Measurements from ENCODE around the gene DENND1C.

DENND1C gene

DNA sequence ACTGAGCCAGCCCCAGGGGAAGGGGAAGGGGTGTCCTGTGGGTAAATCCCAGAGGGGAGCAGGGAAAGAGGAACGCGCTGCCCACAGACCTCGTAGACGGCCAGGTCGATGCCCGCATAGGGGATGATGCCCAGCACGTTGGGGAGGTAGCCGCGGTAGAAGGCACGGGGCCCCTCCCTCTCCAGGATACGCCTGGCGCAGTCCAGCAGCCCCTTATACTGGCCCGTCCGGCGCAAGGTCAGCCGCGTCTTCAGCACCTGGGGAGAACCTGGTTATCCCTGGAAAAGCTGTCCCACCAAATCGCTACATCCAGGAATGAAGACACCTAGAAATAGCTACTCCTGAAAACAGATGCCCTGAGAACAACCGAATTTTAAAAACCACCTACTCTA lies 29.4 kb downstream of the DENND1C start:
- Histone ChIP-seq H3K4me3 (ENCODE audit: extremely low read depth, insufficient read depth, low read length, poor library complexity, severe bottlenecking) (no peak overlapping the region), H3K4me1 (ENCODE audit: control insufficient read depth, insufficient read depth, low read length, poor library complexity, severe bottlenecking) (no peaks in the 10 kb centered on the region), H3K36me3 (ENCODE audit: control insufficient read depth, insufficient read depth, low read length) (peaks cover 48% of the 10 kb centered on the region), H3K9me3 (ENCODE audit: control insufficient read depth, low read length) (peaks cover 20% of the 10 kb centered on the region), H3K27ac (ENCODE audit: low read depth, low read length, severe bottlenecking) (no peak overlapping the region)
- 96 to 98% methylated on average over 17 to 18 of the region's 19 CpGs for whole genome bisulfite sequencing, 2 experiments (ENCODE audit: insufficient coverage in 2 of 2)

DNA sequence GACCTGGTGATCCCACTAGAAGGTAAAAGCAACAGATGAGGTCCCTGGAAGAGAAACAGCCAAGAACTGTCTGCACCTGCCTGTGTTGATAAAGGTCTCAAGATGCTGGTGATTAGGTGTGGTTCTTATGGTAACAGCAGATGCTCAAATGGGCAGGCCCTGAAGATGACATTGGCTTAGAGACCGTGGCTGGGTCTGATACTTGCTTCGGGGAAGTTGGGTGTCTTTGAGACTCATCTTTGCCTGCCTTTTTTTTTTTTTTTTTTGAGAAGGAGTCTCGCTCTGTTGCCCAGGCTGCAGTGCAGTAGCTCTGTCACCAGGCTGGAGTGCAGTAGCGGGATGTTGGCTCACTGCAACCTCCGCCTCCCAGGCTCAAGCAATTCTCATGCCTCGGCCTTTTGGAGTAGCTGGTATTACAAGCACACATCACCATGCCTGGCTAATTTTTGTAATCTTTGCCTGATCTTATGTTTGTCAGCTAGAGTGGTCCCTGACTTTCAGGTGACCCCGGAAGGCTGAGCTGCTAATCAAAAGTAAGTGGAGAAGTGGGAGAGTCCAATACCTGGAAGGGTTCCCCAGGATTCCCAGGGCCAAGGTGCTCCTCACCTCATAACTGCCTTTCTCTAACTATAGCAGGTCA lies 29.9 kb downstream of the DENND1C start:
- Histone ChIP-seq H3K4me3 (ENCODE audit: extremely low read depth, insufficient read depth, low read length, poor library complexity, severe bottlenecking) (no peak overlapping the region), H3K4me1 (ENCODE audit: control insufficient read depth, insufficient read depth, low read length, poor library complexity, severe bottlenecking) (no peaks in the 10 kb centered on the region), H3K9me3 (ENCODE audit: control insufficient read depth, low read length) (peaks cover 20% of the 10 kb centered on the region), H3K27ac (ENCODE audit: low read depth, low read length, severe bottlenecking) (no peak overlapping the region), H3K36me3 (ENCODE audit: control insufficient read depth, insufficient read depth, low read length) (peaks cover 50% of the 10 kb centered on the region)
- WGBS, 2 experiments (ENCODE audit: insufficient coverage in 2 of 2), result 93 to 96% methylated on average over 3 to 4 of the region's 7 CpGs

DNA sequence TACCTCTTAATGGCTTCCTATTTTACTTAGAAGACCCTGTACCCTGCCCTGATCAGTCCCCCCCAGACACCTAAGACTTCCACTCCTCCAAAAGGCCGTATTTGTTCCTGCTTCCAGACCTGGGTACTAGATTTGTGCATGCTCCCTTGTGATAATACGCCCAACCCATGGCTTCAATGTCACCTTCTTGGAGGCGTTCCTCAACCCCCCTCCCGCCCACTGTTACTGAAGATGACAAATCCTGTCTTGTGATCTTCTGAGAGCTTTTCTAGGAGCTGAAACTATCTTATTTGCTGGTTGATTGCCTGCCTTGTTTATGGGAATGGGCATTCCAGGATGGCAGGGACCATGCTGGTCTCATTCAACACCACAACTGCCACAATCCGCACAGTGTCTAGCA lies 31.4 kb downstream of the DENND1C start:
- H3K27ac ChIP-seq (ENCODE audit: low read depth, low read length, severe bottlenecking), result no peak overlapping the region
- peaks cover 41% of the 10 kb centered on the region for H3K36me3 ChIP-seq (ENCODE audit: control insufficient read depth, insufficient read depth, low read length)
- H3K9me3 ChIP-seq (ENCODE audit: control insufficient read depth, low read length), result peaks cover 17% of the 10 kb centered on the region
- WGBS, 2 experiments (ENCODE audit: insufficient coverage in 2 of 2), result 91 to 100% methylated on average over 3 of the region's 5 CpGs
- H3K4me3 ChIP-seq (ENCODE audit: extremely low read depth, insufficient read depth, low read length, poor library complexity, severe bottlenecking), result no peak overlapping the region
- no peaks in the 10 kb centered on the region for H3K4me1 ChIP-seq (ENCODE audit: control insufficient read depth, insufficient read depth, low read length, poor library complexity, severe bottlenecking)

DNA sequence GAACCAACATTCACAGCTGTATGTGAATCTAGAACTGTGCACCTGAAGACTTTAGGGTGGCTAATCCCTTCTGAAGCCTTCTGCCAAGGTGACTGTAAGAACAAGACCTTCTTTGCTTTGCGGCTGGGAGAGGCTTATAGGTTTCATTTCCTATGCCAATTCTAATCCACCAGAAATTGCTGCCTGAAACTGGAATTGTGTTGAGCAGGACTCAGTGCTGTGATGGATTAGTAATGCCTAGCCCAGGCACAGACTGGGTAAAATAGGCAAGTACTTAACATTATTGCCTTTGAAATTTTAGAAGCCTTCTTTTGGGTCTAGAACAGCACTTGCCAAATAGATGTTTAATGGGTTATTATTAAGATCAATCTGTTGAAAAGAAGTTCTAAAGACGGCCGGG lies 33.5 kb downstream of the DENND1C start:
- Histone ChIP-seq H3K4me1 (ENCODE audit: control insufficient read depth, insufficient read depth, low read length, poor library complexity, severe bottlenecking) (no peaks in the 10 kb centered on the region), H3K9me3 (ENCODE audit: control insufficient read depth, low read length) (no peaks in the 10 kb centered on the region), H3K4me3 (ENCODE audit: extremely low read depth, insufficient read depth, low read length, poor library complexity, severe bottlenecking) (no peak overlapping the region), H3K27ac (ENCODE audit: low read depth, low read length, severe bottlenecking) (no peak overlapping the region), H3K36me3 (ENCODE audit: control insufficient read depth, insufficient read depth, low read length) (peaks cover 20% of the 10 kb centered on the region)
- 100% methylated on average over 1 to 2 of the region's 3 CpGs for WGBS, 2 experiments (ENCODE audit: insufficient coverage in 2 of 2)

DNA sequence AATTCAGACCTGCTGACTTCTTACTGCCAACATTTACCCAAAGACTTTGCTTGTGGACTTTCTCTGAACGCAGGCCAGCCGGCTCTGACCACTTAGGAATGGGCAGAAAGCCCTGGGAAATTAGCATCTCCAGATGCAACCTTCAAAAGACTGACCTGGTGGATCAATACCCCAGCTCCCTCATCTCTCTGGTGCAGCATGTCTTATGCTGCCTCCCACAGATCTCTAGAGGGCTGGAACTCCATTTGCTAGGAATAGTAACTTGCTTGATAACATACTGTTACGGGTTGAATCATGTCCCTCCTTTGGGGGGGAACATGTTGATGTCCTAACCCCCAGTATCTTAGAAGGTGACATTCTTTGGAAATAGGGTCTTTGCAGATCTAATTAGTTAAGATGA lies 35.1 kb downstream of the DENND1C start:
- Histone ChIP-seq H3K4me1 (ENCODE audit: control insufficient read depth, insufficient read depth, low read length, poor library complexity, severe bottlenecking) (no peaks in the 10 kb centered on the region), H3K36me3 (ENCODE audit: control insufficient read depth, insufficient read depth, low read length) (peaks cover 9% of the 10 kb centered on the region), H3K4me3 (ENCODE audit: extremely low read depth, insufficient read depth, low read length, poor library complexity, severe bottlenecking) (no peak overlapping the region), H3K9me3 (ENCODE audit: control insufficient read depth, low read length) (no peaks in the 10 kb centered on the region), H3K27ac (ENCODE audit: low read depth, low read length, severe bottlenecking) (no peak overlapping the region)
- WGBS, 2 experiments (ENCODE audit: insufficient coverage in 2 of 2), result 89 to 100% methylated on average over 2 to 3 of the region's 3 CpGs

DNA sequence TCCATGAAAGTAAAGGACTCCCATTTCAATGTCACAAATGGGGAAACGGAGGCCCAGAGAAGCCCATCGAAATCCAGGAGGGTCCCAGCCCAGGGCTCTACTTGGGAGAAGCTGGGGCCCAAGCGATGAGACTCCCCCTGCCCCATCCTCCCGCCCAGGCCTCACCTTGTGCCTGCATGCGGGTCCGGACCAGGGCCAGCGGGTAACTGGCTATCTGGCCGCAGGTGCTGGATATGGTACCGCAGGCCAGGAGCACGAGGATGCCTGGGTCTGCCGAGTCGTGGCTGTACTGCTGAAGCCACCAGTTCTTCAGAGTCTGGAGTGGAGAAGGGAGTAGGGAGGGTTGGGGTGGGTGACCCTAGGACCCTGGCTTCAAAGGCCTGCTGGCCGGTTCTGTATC lies 37.6 kb downstream of the DENND1C start:
- H3K4me1 ChIP-seq (ENCODE audit: control insufficient read depth, insufficient read depth, low read length, poor library complexity, severe bottlenecking), result no peaks in the 10 kb centered on the region
- no peak overlapping the region for H3K27ac ChIP-seq (ENCODE audit: low read depth, low read length, severe bottlenecking)
- no peaks in the 10 kb centered on the region for H3K9me3 ChIP-seq (ENCODE audit: control insufficient read depth, low read length)
- peaks cover 8% of the 10 kb centered on the region for H3K36me3 ChIP-seq (ENCODE audit: control insufficient read depth, insufficient read depth, low read length)
- WGBS, 2 experiments (ENCODE audit: insufficient coverage in 2 of 2), result 85 to 93% methylated on average over 4 to 12 of the region's 13 CpGs
- H3K4me3 ChIP-seq (ENCODE audit: extremely low read depth, insufficient read depth, low read length, poor library complexity, severe bottlenecking), result no peak overlapping the region

DNA sequence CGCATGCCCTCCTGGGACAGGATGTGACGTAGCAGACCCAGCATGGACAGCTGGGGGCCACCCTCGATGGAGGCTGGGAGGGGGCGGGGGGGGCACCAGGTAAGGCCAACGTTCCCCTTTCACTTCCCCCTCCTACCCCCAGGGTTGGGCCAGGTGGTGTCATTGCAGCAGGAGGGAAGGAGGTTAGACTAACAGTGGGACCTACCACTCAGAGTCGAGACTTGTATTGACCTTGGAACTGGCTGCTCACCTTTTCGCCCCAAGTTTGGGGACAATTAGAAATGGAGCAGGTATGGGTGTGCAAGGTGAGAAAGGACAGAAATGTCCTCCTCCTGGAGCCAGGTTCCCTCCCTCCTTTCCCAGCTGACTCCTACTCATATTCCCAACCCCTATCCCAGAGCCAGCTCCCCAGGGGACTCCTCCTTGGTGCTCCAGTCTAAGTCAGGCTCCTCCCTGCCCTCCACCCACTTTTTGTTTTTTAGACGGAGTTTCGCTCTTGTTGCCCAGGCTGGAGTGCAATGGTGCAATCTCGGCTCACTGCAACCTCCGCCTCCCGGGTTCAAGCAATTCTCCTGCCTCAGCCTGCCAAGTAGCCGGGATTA lies 39.4 kb downstream of the DENND1C start:
- 89 to 91% methylated on average over 7 to 9 of the region's 13 CpGs for WGBS, 2 experiments (ENCODE audit: insufficient coverage in 2 of 2)

DNA sequence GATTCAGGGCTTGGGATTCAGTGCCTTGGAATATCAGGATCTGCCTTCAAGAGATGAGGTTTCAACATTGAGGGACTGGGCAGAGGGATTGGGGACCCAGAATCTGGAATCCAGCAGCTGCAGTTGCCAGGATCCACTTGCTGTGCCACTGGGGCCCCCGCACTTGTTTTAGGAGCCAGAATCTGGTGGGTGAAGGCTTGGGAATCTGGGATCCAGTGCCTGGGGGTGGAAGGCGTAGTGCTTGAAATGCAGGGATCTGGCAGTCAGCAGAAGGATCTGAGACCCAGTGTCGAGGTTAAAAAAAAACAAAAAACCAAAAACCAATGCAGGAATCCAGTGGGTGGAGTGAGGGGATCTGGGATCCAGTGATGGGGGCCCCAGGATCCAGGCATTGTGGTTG lies 40.7 kb downstream of the DENND1C start:
- Histone ChIP-seq H3K36me3 (ENCODE audit: control insufficient read depth, insufficient read depth, low read length) (peaks cover 4% of the 10 kb centered on the region), H3K9me3 (ENCODE audit: control insufficient read depth, low read length) (no peaks in the 10 kb centered on the region), H3K27ac (ENCODE audit: low read depth, low read length, severe bottlenecking) (no peak overlapping the region), H3K4me1 (ENCODE audit: control insufficient read depth, insufficient read depth, low read length, poor library complexity, severe bottlenecking) (no peaks in the 10 kb centered on the region), H3K4me3 (ENCODE audit: extremely low read depth, insufficient read depth, low read length, poor library complexity, severe bottlenecking) (no peak overlapping the region)
- WGBS, 2 experiments (ENCODE audit: insufficient coverage in 2 of 2), result 75 to 94% methylated on average over 2 of the region's 3 CpGs

More for the DNA sequence above, 39.4 kb downstream of the DENND1C start:
- H3K27ac ChIP-seq (ENCODE audit: low read depth, low read length, severe bottlenecking), result no peak overlapping the region
- no peak overlapping the region for H3K4me3 ChIP-seq (ENCODE audit: extremely low read depth, insufficient read depth, low read length, poor library complexity, severe bottlenecking)
- H3K4me1 ChIP-seq (ENCODE audit: control insufficient read depth, insufficient read depth, low read length, poor library complexity, severe bottlenecking), result no peaks in the 10 kb centered on the region
- H3K36me3 ChIP-seq (ENCODE audit: control insufficient read depth, insufficient read depth, low read length), result peaks cover 8% of the 10 kb centered on the region
- no peaks in the 10 kb centered on the region for H3K9me3 ChIP-seq (ENCODE audit: control insufficient read depth, low read length)

DNA sequence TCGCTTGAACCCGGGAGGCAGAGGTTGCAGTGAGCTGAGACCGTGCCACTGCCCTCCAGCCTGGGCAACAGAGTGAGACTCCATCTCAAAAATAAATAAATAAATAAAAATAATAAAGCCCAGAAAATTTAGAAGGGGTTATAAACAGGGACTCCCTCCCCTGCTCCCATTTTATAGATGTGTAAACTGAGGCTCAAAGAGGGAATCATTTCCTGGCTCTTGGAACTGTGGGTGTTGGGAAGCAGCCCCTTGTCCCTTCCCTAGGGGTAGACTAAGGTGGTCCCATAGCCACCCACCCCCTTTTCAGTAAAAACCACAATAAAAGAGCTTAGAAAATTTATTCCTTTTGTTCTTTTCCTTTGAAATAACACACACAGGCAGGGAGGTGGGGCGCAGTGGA lies 41.8 kb downstream of the DENND1C start:
- Histone ChIP-seq H3K36me3 (ENCODE audit: control insufficient read depth, insufficient read depth, low read length) (no peaks in the 10 kb centered on the region), H3K4me3 (ENCODE audit: extremely low read depth, insufficient read depth, low read length, poor library complexity, severe bottlenecking) (no peak overlapping the region), H3K27ac (ENCODE audit: low read depth, low read length, severe bottlenecking) (no peak overlapping the region), H3K4me1 (ENCODE audit: control insufficient read depth, insufficient read depth, low read length, poor library complexity, severe bottlenecking) (no peaks in the 10 kb centered on the region), H3K9me3 (ENCODE audit: control insufficient read depth, low read length) (no peaks in the 10 kb centered on the region)
- no CpG with 5 or more reads among the region's 4 CpGs for WGBS, 2 experiments (ENCODE audit: insufficient coverage in 2 of 2)

DNA sequence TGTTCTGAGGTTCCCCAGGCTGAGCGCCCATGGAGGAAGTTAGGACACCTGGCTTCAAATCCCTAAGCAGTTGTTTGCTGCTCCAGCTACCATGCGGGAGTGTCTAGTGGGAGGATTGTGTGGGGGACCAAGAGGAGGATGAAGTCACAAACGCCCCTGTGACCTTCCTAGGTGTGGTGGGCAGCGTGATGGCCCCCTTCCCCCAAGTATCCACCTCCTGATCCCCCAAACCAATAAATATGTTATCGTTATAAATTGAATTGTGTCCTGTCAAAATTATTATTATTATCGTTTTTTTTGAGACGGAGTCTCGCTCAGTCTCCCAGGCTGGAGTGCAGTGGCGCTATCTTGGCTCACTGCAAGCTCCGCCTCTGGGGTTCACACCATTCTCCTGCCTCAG lies 47.9 kb downstream of the DENND1C start, which contains the start of gene SLC25A41:
Gene SLC25A41, minus strand, starts transcription at position 101 of the 400 bp plus-strand sequence. Its CDS starts 70 bp downstream, at position 31.
- Histone ChIP-seq H3K9me3 (ENCODE audit: control insufficient read depth, low read length) (no peaks in the 10 kb centered on the region), H3K4me3 (ENCODE audit: extremely low read depth, insufficient read depth, low read length, poor library complexity, severe bottlenecking) (no peak within 1 kb of the TSS), H3K27ac (ENCODE audit: low read depth, low read length, severe bottlenecking) (no peak within 1 kb of the TSS), H3K36me3 (ENCODE audit: control insufficient read depth, insufficient read depth, low read length) (no peaks in the 10 kb centered on the region), H3K4me1 (ENCODE audit: control insufficient read depth, insufficient read depth, low read length, poor library complexity, severe bottlenecking) (no peaks in the 10 kb centered on the region)
- 90 to 97% methylated on average over 4 to 6 of the region's 10 CpGs for WGBS, 2 experiments (ENCODE audit: insufficient coverage in 2 of 2)

DNA sequence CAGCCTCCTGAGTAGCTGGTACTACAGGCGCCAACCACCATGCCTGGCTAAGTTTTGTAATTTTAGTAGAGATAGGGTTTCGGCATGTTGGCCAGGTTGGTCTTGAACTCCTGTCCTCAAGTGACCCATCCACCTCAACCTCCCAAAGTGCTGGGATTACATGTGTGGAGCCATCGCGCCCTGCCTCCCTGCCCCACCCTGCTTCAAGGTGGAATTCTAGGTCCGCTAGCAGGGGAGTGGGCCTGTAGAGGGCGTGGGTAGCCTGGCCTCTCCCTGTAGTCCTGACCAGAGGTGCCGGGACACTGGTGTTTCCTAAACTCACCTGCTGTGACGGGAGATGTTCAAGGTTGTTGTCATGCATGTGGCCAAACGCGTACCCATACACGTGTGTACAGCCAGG lies 48.4 kb downstream of the DENND1C start:
- Histone ChIP-seq H3K36me3 (ENCODE audit: control insufficient read depth, insufficient read depth, low read length) (no peaks in the 10 kb centered on the region), H3K4me3 (ENCODE audit: extremely low read depth, insufficient read depth, low read length, poor library complexity, severe bottlenecking) (no peak overlapping the region), H3K4me1 (ENCODE audit: control insufficient read depth, insufficient read depth, low read length, poor library complexity, severe bottlenecking) (no peaks in the 10 kb centered on the region), H3K27ac (ENCODE audit: low read depth, low read length, severe bottlenecking) (no peak overlapping the region), H3K9me3 (ENCODE audit: control insufficient read depth, low read length) (no peaks in the 10 kb centered on the region)
- 77 to 83% methylated on average over 8 to 10 of the region's 11 CpGs for WGBS, 2 experiments (ENCODE audit: insufficient coverage in 2 of 2)
